SU-DHL-6 (cell line): ENCODE results near the gene ABCC10.

Experiments
- H2AFZ ChIP-seq: fragments of 200-600 bp; sonication (generic); 2 replicates; pipeline ENCODE4 v1.6.1; 2014; ENCODE audit warnings: low read depth, mild to moderate bottlenecking, moderate library complexity, mixed read lengths, antibody characterized with exemption, low read length; ENCODE audit not compliant: severe bottlenecking
- H3F3A ChIP-seq: fragments of 200-600 bp; shearing (Covaris generic); 2 replicates; pipeline ENCODE4 v1.6.0; 2016; ENCODE audit warnings: antibody characterized with exemption, mild to moderate bottlenecking; ENCODE audit not compliant: insufficient read depth
- H3K27ac ChIP-seq: fragments of 200-600 bp; sonication (generic); 2 replicates; pipeline ENCODE4 v1.5.1; 2016; ENCODE audit warnings: low read depth, mild to moderate bottlenecking, low read length, moderate library complexity, mixed read lengths
- H3K27me3 ChIP-seq: fragments of 200-600 bp; sonication (generic), shearing (Covaris generic); 2 replicates; pipeline ENCODE4 v1.6.0; 2014; ENCODE audit warnings: mild to moderate bottlenecking, low read length
- H3K36me3 ChIP-seq: fragments of 200-600 bp; sonication (generic); 2 replicates; pipeline ENCODE4 v1.6.1; 2014; ENCODE audit warnings: mild to moderate bottlenecking, low read length, mixed read lengths
- H3K4me2 ChIP-seq: fragments of 300-600, 200-600 bp; shearing (Covaris generic), sonication (generic); 2 replicates; pipeline ENCODE4 v1.6.0; 2014; ENCODE audit warnings: low read length, low read depth, mild to moderate bottlenecking; ENCODE audit not compliant: poor library complexity, severe bottlenecking
- H3K4me3 ChIP-seq: fragments of 200-600 bp; sonication (generic); 2 replicates; pipeline ENCODE4 v1.5.1; 2014; ENCODE audit warnings: antibody characterized with exemption, low read length, mild to moderate bottlenecking, mixed read lengths; ENCODE audit not compliant: insufficient read depth, poor library complexity, severe bottlenecking
- H3K79me2 ChIP-seq: fragments of 200-600 bp; sonication (generic); 2 replicates; pipeline ENCODE4 v1.6.1; 2014; ENCODE audit warnings: mild to moderate bottlenecking, low read length, moderate library complexity; ENCODE audit not compliant: insufficient read depth
- H3K9ac ChIP-seq: fragments of 200-600 bp; sonication (generic); 2 replicates; pipeline ENCODE4 v1.7.0; 2014; ENCODE audit warnings: mild to moderate bottlenecking, low read length
- H3K9me2 ChIP-seq: fragments of 200-600 bp; sonication (generic); replicated peaks from 2 replicates; pipeline ENCODE4 v1.6.1; 2014; ENCODE audit warnings: low read length; ENCODE audit not compliant: insufficient read depth
- H3K9me3 ChIP-seq: fragments of 200-600 bp; sonication (generic); 2 replicates; pipeline ENCODE4 v1.6.1; 2014; ENCODE audit warnings: low read length, mixed read lengths; ENCODE audit not compliant: insufficient read depth
- H4K20me1 ChIP-seq: fragments of 200-600 bp; sonication (generic); 2 replicates; pipeline ENCODE4 v1.6.1; 2014; ENCODE audit warnings: low read depth, mild to moderate bottlenecking, antibody characterized with exemption, low read length, moderate library complexity, mixed read lengths
- EZH2phosphoT487 ChIP-seq: fragments of 200-600 bp; sonication (generic), shearing (Covaris generic); conservative IDR thresholded peaks from 2 replicates; pipeline ENCODE4 v1.6.1; 2018; ENCODE audit warnings: mild to moderate bottlenecking, antibody characterized with exemption, low read length, moderate library complexity, mixed read lengths
- TF ChIP-seq, protein P1 (sequence below): fragments of 200-600 bp; sonication (generic); IDR thresholded peaks from one replicate; pipeline ENCODE4 v1.5.1; 2017; ENCODE audit warnings: antibody characterized with exemption, mild to moderate bottlenecking, low read length, moderate library complexity; ENCODE audit not compliant: insufficient read depth, poor library complexity, severe bottlenecking

Gene ABCC10

DNA sequence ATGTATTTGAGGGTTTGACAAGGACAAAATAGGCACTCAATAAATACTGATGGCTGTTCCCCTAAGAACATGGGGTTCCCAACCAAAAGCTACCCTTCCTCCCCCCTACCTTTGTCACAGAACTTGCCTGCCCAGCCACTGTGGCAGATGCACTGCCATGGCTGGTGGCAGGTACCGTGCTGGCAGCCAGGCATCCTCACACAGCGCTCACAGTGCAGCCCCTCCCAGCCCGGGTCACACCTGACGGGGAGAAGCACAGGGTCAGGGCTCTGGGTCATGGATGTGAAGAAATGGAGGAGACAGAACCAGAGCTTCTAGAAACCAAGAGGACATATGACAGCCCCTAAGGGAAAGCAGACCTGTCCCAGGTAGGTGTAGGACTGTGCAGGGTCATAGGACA lies 25.6 kb downstream of the ABCC10 start:
- Histone ChIP-seq H3K27me3 (no peaks in the 10 kb centered on the region), H3K36me3 (0 out of 2 replicates have a peak, but pooled peaks cover 3% of the 10 kb centered on the region), H3K9ac (no peak overlapping the region), H4K20me1 (no peaks in the 10 kb centered on the region), H3K27ac (no peak overlapping the region), H2AFZ (no peak overlapping the region), H3K4me2 (no peak overlapping the region), H3K9me3 (no peaks in the 10 kb centered on the region), H3K79me2 (no peaks in the 10 kb centered on the region), H3F3A (peaks cover 16% of the 10 kb centered on the region), H3K4me3 (no peak overlapping the region), H3K9me2 (no peaks in the 10 kb centered on the region)
- no peak for TF ChIP-seq EZH2phosphoT487
- TF ChIP-seq, protein P1, sequence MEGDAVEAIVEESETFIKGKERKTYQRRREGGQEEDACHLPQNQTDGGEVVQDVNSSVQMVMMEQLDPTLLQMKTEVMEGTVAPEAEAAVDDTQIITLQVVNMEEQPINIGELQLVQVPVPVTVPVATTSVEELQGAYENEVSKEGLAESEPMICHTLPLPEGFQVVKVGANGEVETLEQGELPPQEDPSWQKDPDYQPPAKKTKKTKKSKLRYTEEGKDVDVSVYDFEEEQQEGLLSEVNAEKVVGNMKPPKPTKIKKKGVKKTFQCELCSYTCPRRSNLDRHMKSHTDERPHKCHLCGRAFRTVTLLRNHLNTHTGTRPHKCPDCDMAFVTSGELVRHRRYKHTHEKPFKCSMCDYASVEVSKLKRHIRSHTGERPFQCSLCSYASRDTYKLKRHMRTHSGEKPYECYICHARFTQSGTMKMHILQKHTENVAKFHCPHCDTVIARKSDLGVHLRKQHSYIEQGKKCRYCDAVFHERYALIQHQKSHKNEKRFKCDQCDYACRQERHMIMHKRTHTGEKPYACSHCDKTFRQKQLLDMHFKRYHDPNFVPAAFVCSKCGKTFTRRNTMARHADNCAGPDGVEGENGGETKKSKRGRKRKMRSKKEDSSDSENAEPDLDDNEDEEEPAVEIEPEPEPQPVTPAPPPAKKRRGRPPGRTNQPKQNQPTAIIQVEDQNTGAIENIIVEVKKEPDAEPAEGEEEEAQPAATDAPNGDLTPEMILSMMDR: no peak

DNA sequence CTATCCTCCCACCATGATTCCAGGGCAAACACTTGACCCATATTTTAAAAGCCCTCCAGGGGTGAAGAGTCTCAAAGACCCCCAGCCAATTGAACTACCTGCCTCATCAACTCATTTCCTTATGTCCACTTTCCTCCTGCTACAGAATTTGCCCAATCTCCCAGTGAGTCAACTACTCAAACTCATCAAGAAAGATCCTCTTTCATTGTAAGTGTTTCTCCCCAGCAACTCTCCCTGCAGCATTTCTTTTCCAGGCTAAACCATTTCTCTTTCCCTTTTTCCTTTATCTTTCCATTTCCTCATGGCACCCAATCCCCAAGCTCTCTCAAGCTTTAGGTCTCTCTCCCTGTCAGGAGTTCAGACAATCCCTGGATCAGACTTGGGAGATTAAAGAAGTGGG lies 26.5 kb downstream of the ABCC10 start:
- H3K27ac ChIP-seq: no peak overlapping the region
- H3K4me3 ChIP-seq: no peak overlapping the region
- no peaks in the 10 kb centered on the region for H3K79me2 ChIP-seq
- H4K20me1 ChIP-seq: no peaks in the 10 kb centered on the region
- H3K9me3 ChIP-seq: no peaks in the 10 kb centered on the region
- no peak overlapping the region for H2AFZ ChIP-seq
- no peak overlapping the region for H3K9ac ChIP-seq
- TF ChIP-seq, protein P1: no peak
- no peak for TF ChIP-seq EZH2phosphoT487
- H3K36me3 ChIP-seq: 0 out of 2 replicates have a peak, but pooled peaks cover 3% of the 10 kb centered on the region
- H3F3A ChIP-seq: peaks cover 16% of the 10 kb centered on the region
- H3K9me2 ChIP-seq: no peaks in the 10 kb centered on the region
- no peak overlapping the region for H3K4me2 ChIP-seq
- H3K27me3 ChIP-seq: no peaks in the 10 kb centered on the region

DNA sequence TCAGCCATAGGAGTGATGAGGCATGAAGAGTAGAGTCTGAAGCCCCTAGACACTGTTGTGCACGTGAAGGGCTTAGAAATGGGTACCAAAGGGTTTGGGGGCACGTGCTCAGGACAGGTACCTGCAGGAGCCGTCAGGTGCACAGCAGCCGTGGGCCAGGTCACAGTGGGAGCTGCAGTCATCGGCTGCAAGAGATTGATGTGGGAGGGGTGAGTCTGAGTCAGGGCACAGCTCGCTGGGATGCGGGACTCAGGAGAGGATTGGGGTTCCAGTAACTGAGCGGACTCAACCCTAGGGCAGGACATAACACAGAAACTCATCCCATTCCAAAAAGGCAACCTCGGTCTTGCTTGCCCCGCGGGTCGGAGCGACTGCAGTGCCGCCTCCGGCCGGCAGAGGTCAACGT lies 27.0 kb downstream of the ABCC10 start:
- Histone ChIP-seq H3K27me3 (no peaks in the 10 kb centered on the region), H3K4me3 (peak overlapping the region; percentile 58), H3F3A (peaks cover 18% of the 10 kb centered on the region), H3K9ac (peak overlapping the region; percentile 60), H3K4me2 (peak overlapping the region; percentile 70), H4K20me1 (no peaks in the 10 kb centered on the region), H3K36me3 (0 out of 2 replicates have a peak, but pooled peaks cover 3% of the 10 kb centered on the region), H3K27ac (no peak overlapping the region), H3K79me2 (no peaks in the 10 kb centered on the region), H3K9me3 (no peaks in the 10 kb centered on the region), H3K9me2 (no peaks in the 10 kb centered on the region), H2AFZ (no peak overlapping the region)
- TF ChIP-seq, protein P1: peak; percentile 99
- TF ChIP-seq EZH2phosphoT487: no peak
